Upper lobe of left lung (tissue), 6 donors: Measurements from ENCODE around the gene CATSPER3. TPM values are rescaled to one million over a fixed set of nuclear protein-coding genes. Genes with fewer than 3 reads are reported as not detected.

ENCODE experiments used
- ATAC-seq, 2 donors: fragments of 200-7000 bp; cut with Tn5 transposase; one replicate each; pipeline ENCODE4 v1.9.1; 2022; ENCODE audit warnings: mild to moderate bottlenecking in 2 of 2, moderate library complexity in 2 of 2; ENCODE audit not compliant: low FRiP score in 2 of 2
- DNase-seq, 2 donors: peaks; one replicate each; pipeline ENCODE4 v3.0.0-alpha.2; 2019 to 2020
- H3K27ac ChIP-seq, 4 donors: fragments of 200-600 bp; sonication (generic); one replicate each; pipeline ENCODE4 v1.5.1; 2016 to 2019
- H3K27me3 ChIP-seq, 4 donors: fragments of 200-600 bp; sonication (generic); one replicate each; pipeline ENCODE4 v1.5.1; 2017 to 2019
- H3K36me3 ChIP-seq, 4 donors: fragments of 200-600 bp; sonication (generic); one replicate each; pipeline ENCODE4 v1.5.1; 2016 to 2019
- H3K4me1 ChIP-seq, 4 donors: fragments of 200-600 bp; sonication (generic); one replicate each; pipeline ENCODE4 v1.5.1; 2018 to 2019
- H3K4me3 ChIP-seq, 4 donors: fragments of 200-600 bp; sonication (generic); one replicate each; pipeline ENCODE4 v1.5.1; 2017 to 2019; ENCODE audit warnings: mild to moderate bottlenecking in 2 of 4, moderate library complexity in 1 of 4
- H3K9me3 ChIP-seq, 4 donors: fragments of 200-600 bp; sonication (generic); one replicate each; pipeline ENCODE4 v1.5.1; 2018 to 2019
- CTCF ChIP-seq, 6 experiments: fragments of 450-650 bp in 4 of 6; fragments of 200-600 bp in 2 of 6; sonication (generic) in 2 of 6; IDR thresholded peaks; one replicate each; pipeline ENCODE4 v1.5.1; 2016 to 2019; ENCODE audit warnings: antibody characterized with exemption in 6 of 6
- EP300 ChIP-seq, 4 donors: sonication (generic); formaldehyde crosslinking; IDR thresholded peaks; one replicate each; pipeline ENCODE4 v1.5.1; 2017; ENCODE audit warnings: antibody characterized with exemption in 4 of 4, control low read depth in 2 of 4
- POLR2A ChIP-seq, 4 donors: fragments of 450-650 bp; IDR thresholded peaks; one replicate each; pipeline ENCODE4 v1.5.1; 2016 to 2017; ENCODE audit warnings: antibody characterized with exemption in 4 of 4, mild to moderate bottlenecking in 2 of 4
- POLR2AphosphoS5 ChIP-seq, 2 donors: sonication (generic); formaldehyde crosslinking; IDR thresholded peaks; one replicate each; pipeline ENCODE4 v1.5.1; 2017; ENCODE audit warnings: antibody characterized with exemption in 2 of 2
- WGBS, 2 donors: methylation state at CpG; one replicate each; pipeline ENCODE4 v1.1.5; 2017 to 2018; 5-methylcytosine and 5-hydroxymethylcytosine counted together
- total RNA-seq, 6 donors: library from RNA; depleted of rRNA in 4 of 6; stranded (reverse); fragments of >200 nt in 4 of 6; gene quantifications; one replicate each; pipeline versions ENCODE4 v1.1.0 to v1.2.1, GENCODE V29; 2016 to 2021
- donor health status: DM: no; HTN: no; CAD: no; lungs with moderate emphysema.
- donor health status: DM: no; HTN: yes; CAD: no; lungs with severe emphysema.

The CATSPER3 gene
- total RNA-seq, 6 donors from 2014 or later, result 0.67 to 1.7 TPM; not detected in 4

DNA sequence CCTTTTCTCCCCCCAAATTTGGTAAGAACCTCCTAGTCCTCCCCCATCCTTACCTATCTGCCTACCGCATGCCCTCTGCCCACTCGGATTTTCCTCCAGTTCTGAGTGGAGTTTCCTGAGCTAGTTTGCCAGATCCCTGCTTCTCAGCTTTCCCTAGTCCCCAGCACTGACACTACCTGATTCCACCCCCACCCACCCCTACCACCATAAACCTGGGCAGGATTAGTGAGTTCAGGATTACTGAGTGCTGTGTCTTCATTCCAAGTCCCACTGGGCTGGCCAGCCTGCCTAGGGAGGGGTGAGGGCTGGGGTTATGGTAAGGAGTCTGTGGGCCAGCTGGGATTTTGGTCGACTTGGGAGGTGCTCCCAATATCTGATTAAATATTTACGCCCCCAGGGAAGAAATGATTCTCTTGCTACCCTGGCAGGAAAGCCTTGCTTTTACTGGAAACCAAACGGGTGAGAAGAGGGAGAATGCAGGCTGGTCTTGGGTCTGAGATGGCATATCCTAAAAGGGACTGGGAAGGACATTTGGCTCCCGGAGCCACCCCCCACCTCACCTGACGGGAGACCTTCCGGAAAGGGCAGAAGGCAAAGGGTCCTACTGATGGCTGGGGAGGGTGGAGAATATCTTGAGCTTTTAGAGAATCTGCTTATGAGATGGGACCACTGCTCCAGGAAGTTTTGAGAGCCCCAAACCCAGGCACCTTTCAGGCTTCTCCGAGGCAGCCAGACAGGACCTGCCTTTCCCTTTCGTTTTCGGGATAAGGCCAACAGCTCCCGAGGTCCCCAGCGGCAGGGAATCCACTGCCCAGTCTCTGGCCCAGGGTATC lies 62.6 kb downstream of the CATSPER3 start:
- Histone ChIP-seq H3K36me3 (no peaks in the 10 kb centered on the region), H3K27ac (no peak overlapping the region), H3K9me3 (no peaks in the 10 kb centered on the region), H3K27me3 (peaks cover 0 to 83% (median 63%) of the 10 kb centered on the region in 4 donors), H3K4me1 (peaks cover 34 to 64% (median 37%) of the 10 kb centered on the region in 4 donors), H3K4me3 (peak overlapping the region; percentile 19 to 46 (median 36))
- ATAC-seq (no peak), DNase-seq (no peak)
- TF ChIP-seq CTCF (IDR thresholded peaks at IDR 0.05) (no peak), POLR2AphosphoS5 (IDR thresholded peaks at IDR 0.05) (no peak)
- 11 to 18% methylated on average over 11 to 13 of the region's 13 CpGs for WGBS, 2 donors

- DNase-seq, result peak in 1 of 2 donors; percentile 82
- TF ChIP-seq POLR2A (IDR thresholded peaks at IDR 0.05) (no peak), CTCF (IDR thresholded peaks at IDR 0.05) (no peak), POLR2AphosphoS5 (IDR thresholded peaks at IDR 0.05) (no peak), EP300 (IDR thresholded peaks at IDR 0.05) (no peak)
- peaks cover 0 to 86% (median 67%) of the 10 kb centered on the region in 4 donors for H3K27me3 ChIP-seq
- WGBS, 2 donors, result 14 to 18% methylated on average over 38 to 56 of the region's 57 CpGs
- peaks cover 34 to 64% (median 37%) of the 10 kb centered on the region in 4 donors for H3K4me1 ChIP-seq
- ATAC-seq, result no peak
- no peaks in the 10 kb centered on the region for H3K9me3 ChIP-seq
- H3K27ac ChIP-seq, result no peak overlapping the region
- H3K4me3 ChIP-seq, result peak overlapping the region; percentile 19 to 46 (median 36)
- no peaks in the 10 kb centered on the region for H3K36me3 ChIP-seq
Measured at GRCh38 chr5:135030956-135031812, 63.5 kb downstream of the CATSPER3 start.

GRCh38 chr5:135031813-135032694 lies 64.3 kb downstream of the CATSPER3 start:
- DNase-seq (no peak), ATAC-seq (no peak)
- H3K27ac ChIP-seq, result no peak overlapping the region
- no peaks in the 10 kb centered on the region for H3K9me3 ChIP-seq
- WGBS, 2 donors, result 24 to 29% methylated on average over 15 of the region's 15 CpGs
- no peak for TF ChIP-seq CTCF (IDR thresholded peaks at IDR 0.05)
- no peak for TF ChIP-seq EP300 (IDR thresholded peaks at IDR 0.05)
- H3K4me3 ChIP-seq, result peak overlapping the region in 1 of 4 donors; percentile 48
- H3K36me3 ChIP-seq, result no peaks in the 10 kb centered on the region
- peaks cover 34 to 64% (median 37%) of the 10 kb centered on the region in 4 donors for H3K4me1 ChIP-seq
- H3K27me3 ChIP-seq, result peaks cover 0 to 92% (median 66%) of the 10 kb centered on the region in 4 donors

GRCh38 chr5:135032695-135032998 lies 64.9 kb downstream of the CATSPER3 start:
- 7 to 9% methylated on average over 18 of the region's 18 CpGs for WGBS, 2 donors
- H3K27ac ChIP-seq, result no peak overlapping the region
- no peaks in the 10 kb centered on the region for H3K9me3 ChIP-seq
- peaks cover 0 to 91% (median 63%) of the 10 kb centered on the region in 4 donors for H3K27me3 ChIP-seq
- ATAC-seq (no peak), DNase-seq (no peak)
- H3K36me3 ChIP-seq, result no peaks in the 10 kb centered on the region
- peak overlapping the region in 3 of 4 donors; percentile 40 to 48 (median 46) for H3K4me3 ChIP-seq
- TF ChIP-seq POLR2A (IDR thresholded peaks at IDR 0.05) (no peak), CTCF (IDR thresholded peaks at IDR 0.05) (no peak), EP300 (IDR thresholded peaks at IDR 0.05) (no peak), POLR2AphosphoS5 (IDR thresholded peaks at IDR 0.05) (no peak)
- peaks cover 34 to 62% (median 37%) of the 10 kb centered on the region in 4 donors for H3K4me1 ChIP-seq
